Stimulated activated CD4-positive, alpha-beta T cell treated with anti-CD3 and anti-CD28 coated beads, Interleukin-4, amount 100 ng/mL, for 48 hours (primary cell): Measurements from ENCODE around the gene CASTOR2.
"Not testable (repeated sequence)": the region's sequence is repeated elsewhere in the genome, so short reads cannot be mapped to it uniquely, and the experiment has no call there.

ENCODE experiments used
- DNase-seq, 2 donors: peaks; one replicate each; pipeline ENCODE4 v3.0.0-alpha.2; 2020; ENCODE audit warnings: low read depth in 2 of 2

Gene CASTOR2

DNA sequence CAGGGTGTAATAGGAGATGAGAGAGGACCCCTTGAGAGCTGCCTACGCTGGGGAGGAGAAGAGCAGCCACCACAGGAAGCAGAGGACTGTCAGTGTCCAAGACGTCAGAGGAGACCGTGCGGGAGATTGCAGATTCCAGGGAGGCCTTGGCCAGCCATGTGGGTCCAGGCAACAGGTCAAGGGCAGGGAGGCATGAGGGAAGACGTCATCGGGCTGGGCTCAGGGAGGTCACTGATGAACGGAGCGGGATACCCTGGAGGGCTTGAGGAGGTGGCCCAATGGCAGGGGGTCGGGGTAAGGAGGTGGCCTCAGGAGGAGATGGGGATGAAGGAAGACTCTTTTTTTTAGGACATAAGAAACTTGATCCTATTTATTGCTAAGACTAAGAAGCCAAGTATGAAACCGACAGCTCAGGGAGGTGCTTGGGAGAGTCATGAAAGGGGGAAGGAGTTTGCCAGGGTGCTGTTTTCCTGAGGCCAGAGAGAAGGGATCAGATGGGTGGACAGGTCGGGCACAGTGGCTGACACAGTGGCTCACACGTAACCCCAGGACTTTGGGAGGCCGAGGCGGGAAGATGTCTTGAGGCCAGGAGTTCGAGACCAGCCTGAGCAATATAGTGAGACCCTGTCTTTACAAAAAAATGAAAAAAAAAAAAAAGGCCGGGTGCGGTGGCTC lies 30.5 kb downstream of the CASTOR2 start:
- not testable (repeated sequence) for DNase-seq

GRCh38 chr7:74996361-74996760 lies 31.9 kb downstream of the CASTOR2 start:
- not testable (repeated sequence) for DNase-seq

GRCh38 chr7:74997811-74998210 lies 33.3 kb downstream of the CASTOR2 start:
- DNase-seq, result not testable (repeated sequence)

DNA sequence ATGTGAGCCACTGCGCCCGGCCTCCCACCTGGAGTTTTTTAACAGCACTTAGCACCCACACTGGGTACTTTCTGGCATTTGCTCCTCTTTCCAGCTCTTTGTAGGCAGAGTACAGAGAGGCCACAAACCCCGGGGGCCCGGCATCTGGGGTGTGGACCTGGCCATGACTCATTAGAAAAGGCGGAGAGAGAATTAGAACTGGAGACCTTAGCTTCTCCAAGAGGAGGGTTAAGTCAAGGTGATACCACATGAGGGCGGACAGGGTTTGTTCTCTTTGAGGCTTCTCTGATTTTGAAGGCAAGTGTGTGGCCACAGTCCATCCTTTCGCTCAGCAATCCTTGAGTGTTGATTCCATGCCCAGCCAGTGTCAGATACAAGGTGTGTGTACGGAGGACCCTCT lies 36.9 kb downstream of the CASTOR2 start:
- DNase-seq, result not testable (repeated sequence)

GRCh38 chr7:75010036-75010435 lies 45.5 kb downstream of the CASTOR2 start:
- no peak for DNase-seq

GRCh38 chr7:75017832-75018231 lies 53.3 kb downstream of the CASTOR2 start:
- DNase-seq, result no peak

DNA sequence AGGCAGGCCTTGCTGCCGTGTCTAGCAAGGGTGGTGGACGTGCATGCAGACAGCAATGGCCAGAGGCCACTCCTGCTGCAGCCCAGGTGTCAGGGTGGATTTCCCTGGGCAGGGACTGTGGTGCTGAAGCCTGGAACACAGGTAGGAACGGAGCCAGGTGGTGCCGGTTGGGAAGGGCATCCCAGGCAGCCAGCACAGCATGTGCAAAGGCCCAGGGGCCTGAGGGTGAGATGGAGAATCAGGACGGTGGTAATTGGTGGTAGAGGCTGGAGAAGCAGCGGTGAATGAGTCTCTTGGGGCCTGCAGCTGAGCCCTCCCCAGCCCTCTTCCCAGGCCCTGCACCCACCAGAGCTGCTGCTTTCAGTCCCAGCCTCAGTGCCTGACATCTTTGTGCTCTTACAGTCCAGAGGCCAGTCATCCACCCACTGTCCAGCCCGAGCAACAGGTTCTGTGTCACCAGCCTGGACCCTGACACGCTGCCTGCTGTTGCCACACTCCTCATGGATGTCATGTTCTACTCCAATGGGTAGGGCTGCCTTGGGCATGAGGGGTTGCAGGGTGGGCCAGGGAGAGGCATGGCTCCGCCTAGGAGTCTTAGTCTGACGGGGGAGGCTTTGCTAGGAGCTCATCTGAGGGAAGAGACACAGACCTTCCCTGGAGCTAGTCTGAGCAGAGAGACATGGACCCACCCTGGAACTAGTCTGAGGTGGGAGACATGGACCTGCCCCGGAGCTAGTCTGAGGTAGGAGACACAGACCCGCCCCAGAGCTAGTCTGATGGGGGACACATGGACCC lies 54.3 kb downstream of the CASTOR2 start:
- no peak for DNase-seq

GRCh38 chr7:75019800-75020199 lies 55.3 kb downstream of the CASTOR2 start:
- DNase-seq, result no peak

DNA sequence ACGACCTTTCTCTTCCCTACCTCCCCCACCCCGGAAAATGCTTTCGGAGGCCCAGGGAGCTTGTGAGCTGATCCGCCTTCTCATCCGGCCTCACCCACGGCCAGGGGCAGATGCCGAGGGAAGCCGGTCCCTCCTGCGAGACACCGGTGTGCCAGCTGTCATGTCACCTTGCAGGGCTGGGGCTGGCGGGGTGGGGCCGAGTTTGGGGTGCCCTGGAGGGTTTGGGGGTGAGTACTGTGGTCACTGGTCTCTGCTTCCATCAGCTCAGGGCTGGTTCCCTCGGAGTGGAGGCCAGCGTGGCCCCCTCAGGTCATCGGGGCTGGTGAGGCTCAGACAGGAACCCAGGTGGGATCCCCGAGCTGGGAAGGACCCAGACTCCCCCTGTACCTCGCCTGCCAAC lies 60.4 kb downstream of the CASTOR2 start:
- no peak for DNase-seq

- DNase-seq, result no peak
Observed at GRCh38 chr7:75028299-75028698, 63.8 kb downstream of the CASTOR2 start.

DNA sequence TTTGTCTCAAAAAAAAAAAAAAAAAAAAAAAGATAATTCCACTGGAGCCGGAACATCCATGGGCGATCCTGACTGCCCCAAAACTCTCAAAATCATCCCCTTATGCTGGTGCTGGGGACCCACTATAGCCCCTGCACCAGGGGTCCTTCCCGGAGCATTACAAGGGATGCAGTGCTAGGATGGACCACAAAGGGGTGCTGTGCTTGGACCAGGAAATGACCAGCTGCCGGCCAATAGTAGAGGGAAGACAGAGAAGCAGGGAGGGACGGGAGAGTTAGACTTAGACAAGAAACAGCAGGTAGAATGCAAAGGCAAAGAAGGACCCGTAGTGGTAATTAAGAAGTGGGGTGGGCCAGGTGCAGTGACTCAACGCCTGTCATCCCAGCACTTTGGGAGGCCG lies 68.6 kb downstream of the CASTOR2 start:
- DNase-seq, result no peak

GRCh38 chr7:75033826-75034225 lies 69.3 kb downstream of the CASTOR2 start:
- DNase-seq, result no peak

GRCh38 chr7:75038508-75038907 lies 74.0 kb downstream of the CASTOR2 start:
- no peak for DNase-seq

- DNase-seq, result no peak
Observed at GRCh38 chr7:75039166-75039565, 74.7 kb downstream of the CASTOR2 start.

GRCh38 chr7:75039709-75040108 lies 75.2 kb downstream of the CASTOR2 start:
- no peak for DNase-seq

- DNase-seq, result no peak
Observed at GRCh38 chr7:75040512-75040911, 76.0 kb downstream of the CASTOR2 start.

- DNase-seq, result no peak
Observed at GRCh38 chr7:75042286-75042685, 77.8 kb downstream of the CASTOR2 start.

DNA sequence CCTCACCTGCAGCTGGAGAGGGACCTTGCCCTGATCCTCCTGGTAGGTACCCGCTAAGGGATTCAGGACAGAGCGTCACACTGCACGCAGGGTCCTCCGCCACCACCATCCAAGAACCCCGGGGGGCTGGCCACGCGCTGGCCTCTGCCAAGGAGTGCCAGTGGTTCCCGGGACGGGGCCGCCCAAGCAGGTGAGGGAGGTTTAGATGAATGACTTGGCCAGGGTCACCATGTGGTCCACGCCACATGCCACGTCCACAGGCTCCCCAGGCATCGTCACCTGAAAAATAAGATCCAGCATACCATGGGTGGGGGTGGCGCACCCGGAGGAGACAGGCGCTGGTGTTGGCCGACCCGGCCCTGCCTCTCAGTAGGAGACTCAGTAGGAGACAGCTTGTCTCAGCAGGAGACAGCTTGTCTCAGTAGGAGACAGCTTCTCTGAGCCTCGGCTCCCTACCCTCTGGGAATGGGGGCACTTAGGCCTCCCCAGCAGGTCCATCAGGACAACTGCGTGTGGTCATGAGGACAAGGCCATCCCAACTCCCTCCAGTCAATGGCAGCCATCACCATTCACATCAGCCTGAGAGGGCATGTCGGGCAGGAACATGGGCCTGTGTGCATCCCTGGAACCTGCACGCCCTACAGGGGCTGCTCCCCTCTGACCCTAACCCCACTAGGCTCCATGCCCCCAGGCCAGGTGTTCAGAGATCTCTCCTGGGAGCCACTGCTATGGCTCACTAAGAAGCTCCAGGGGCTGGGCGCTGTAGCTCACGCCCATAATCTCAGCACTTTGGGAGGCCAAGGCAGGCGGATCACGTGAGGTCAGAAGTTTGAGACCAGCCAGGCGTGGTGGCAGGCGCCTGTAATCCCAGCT lies 78.6 kb downstream of the CASTOR2 start:
- DNase-seq, result no peak

- no peak for DNase-seq
Observed at GRCh38 chr7:75045881-75046280, 81.4 kb downstream of the CASTOR2 start.

GRCh38 chr7:75048435-75049379 lies 84.2 kb downstream of the CASTOR2 start:
- DNase-seq, result no peak

DNA sequence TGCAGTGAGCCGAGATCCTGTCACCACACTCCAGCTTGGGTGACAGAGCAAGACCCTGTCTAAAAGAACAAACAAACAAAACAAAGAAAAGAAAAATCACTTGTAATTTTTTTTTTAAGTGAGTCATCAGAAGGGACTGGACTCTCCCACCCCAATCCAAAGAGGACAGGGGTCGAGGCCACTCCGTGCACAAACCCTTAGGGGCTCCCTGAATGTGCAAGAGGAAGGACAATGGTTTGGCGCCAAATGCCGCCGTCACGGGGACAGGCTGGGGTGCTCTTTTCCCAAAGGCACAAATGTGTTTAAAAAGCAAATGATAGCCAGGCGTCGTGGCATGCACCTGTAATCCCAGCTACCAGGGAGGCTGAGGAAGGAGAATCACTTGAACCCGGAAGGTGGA lies 85.3 kb downstream of the CASTOR2 start:
- DNase-seq, result no peak
